OCI-LY1 (cell line): ENCODE data around the gene PTPRJ.

Experiments used
- EZH2 ChIP-seq: fragments of 200-600 bp; sonication (generic), shearing (Covaris generic); IDR thresholded peaks from 2 replicates; pipeline ENCODE4 v1.8.0; 2017; ENCODE audit warnings: borderline replicate concordance, mixed run types, mild to moderate bottlenecking, antibody characterized with exemption, low read length, moderate library complexity, mixed read lengths
- TF ChIP-seq, protein P1 (sequence below): fragments of 200-600 bp; sonication (generic), shearing (Covaris generic); IDR thresholded peaks from 2 replicates; pipeline ENCODE4 v1.5.1; 2017; ENCODE audit warnings: mild to moderate bottlenecking, antibody characterized with exemption, low read length, moderate library complexity, mixed read lengths

DNA sequence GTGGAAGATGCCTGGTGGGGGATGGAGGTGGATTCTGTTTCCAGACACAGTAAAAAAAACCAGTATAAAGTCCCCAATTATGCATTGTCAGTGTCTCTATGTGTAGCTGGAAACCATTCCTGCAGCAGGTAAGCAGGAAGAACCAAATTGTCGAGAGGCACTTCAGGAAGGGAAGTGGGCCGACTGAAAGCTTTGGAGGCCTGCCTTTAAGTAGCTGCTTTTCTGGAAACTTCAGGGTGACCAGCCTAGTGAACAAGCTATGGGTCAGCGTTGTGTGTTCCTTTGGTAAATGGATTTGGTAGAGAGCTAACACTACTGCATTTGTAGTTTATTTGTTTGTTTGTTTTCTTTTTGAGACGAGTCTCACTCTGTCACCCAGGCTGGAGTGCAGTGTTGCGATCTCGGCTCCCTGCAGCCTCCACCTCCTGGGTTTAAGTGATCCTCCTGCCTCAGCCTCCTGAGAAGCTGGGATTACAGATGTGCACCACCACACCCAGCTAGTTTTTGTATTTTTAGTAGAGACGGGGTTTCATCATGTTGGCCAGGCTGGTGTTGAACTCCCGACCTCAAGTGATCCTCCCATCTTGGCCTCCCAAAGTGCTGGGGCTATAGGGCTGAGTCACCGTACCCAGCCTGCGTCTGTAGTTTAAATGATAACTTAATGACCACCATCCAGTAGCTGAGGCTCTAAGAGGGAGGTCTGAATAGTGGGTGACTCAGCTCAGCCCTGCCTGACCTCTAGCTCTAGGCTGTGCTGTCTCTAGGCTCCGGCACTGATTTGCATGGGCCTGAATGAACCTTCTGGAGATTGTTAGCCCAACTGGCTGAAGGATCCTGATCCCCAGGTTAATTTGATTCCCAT is 12.8 kb downstream of the PTPRJ start:
- TF ChIP-seq, protein P1, sequence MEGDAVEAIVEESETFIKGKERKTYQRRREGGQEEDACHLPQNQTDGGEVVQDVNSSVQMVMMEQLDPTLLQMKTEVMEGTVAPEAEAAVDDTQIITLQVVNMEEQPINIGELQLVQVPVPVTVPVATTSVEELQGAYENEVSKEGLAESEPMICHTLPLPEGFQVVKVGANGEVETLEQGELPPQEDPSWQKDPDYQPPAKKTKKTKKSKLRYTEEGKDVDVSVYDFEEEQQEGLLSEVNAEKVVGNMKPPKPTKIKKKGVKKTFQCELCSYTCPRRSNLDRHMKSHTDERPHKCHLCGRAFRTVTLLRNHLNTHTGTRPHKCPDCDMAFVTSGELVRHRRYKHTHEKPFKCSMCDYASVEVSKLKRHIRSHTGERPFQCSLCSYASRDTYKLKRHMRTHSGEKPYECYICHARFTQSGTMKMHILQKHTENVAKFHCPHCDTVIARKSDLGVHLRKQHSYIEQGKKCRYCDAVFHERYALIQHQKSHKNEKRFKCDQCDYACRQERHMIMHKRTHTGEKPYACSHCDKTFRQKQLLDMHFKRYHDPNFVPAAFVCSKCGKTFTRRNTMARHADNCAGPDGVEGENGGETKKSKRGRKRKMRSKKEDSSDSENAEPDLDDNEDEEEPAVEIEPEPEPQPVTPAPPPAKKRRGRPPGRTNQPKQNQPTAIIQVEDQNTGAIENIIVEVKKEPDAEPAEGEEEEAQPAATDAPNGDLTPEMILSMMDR, result no peak
- no peak for TF ChIP-seq EZH2
